IPS-20b (cell line): ENCODE data around the gene SLC10A7.

Experiments used
- H3K27ac ChIP-seq: one replicate; pipeline ENCODE4 v1.5.1; 2013; ENCODE audit warnings: low read length
- H3K27me3 ChIP-seq: 2 replicates; pipeline ENCODE4 v1.6.1; 2013; ENCODE audit warnings: mild to moderate bottlenecking, low read length, inconsistent platforms; ENCODE audit not compliant: insufficient read depth
- H3K36me3 ChIP-seq: 2 replicates; pipeline ENCODE4 v1.6.1; 2013; ENCODE audit warnings: low read depth, mild to moderate bottlenecking, inconsistent platforms, low read length, moderate library complexity; ENCODE audit not compliant: insufficient read depth
- H3K4me1 ChIP-seq: 2 replicates; pipeline ENCODE4 v1.6.1; 2013; ENCODE audit warnings: mild to moderate bottlenecking, control low read depth, inconsistent platforms, low read length, moderate library complexity; ENCODE audit not compliant: insufficient read depth
- H3K4me3 ChIP-seq: 2 replicates; pipeline ENCODE4 v1.5.1; 2013; ENCODE audit warnings: mild to moderate bottlenecking, low read length, inconsistent platforms
- H3K9ac ChIP-seq: 2 replicates; pipeline ENCODE4 v1.6.1; 2013; ENCODE audit warnings: low read depth, mild to moderate bottlenecking, inconsistent platforms, low read length, moderate library complexity
- H3K9me3 ChIP-seq: 2 replicates; pipeline ENCODE4 v1.6.1; 2013; ENCODE audit warnings: mild to moderate bottlenecking, low read depth, low read length, inconsistent platforms; ENCODE audit not compliant: insufficient read depth

SLC10A7 gene

GRCh38 chr4:146346276-146346675 lies 175.5 kb downstream of the SLC10A7 start:
- Histone ChIP-seq H3K9me3 (no peaks in the 10 kb centered on the region), H3K27me3 (no peaks in the 10 kb centered on the region), H3K9ac (no peak overlapping the region), H3K4me1 (no peaks in the 10 kb centered on the region), H3K4me3 (no peak overlapping the region), H3K36me3 (no peaks in the 10 kb centered on the region), H3K27ac (no peak overlapping the region)

- no peaks in the 10 kb centered on the region for H3K27me3 ChIP-seq
- H3K4me3 ChIP-seq = no peak overlapping the region
These were observed 178.0 kb downstream of the SLC10A7 start for GRCh38 chr4:146343776-146344175.

GRCh38 chr4:146343199-146343598 lies 178.5 kb downstream of the SLC10A7 start:
- no peak overlapping the region for H3K4me3 ChIP-seq
- H3K36me3 ChIP-seq = no peaks in the 10 kb centered on the region
- no peak overlapping the region for H3K9ac ChIP-seq
- H3K4me1 ChIP-seq = no peaks in the 10 kb centered on the region
- no peaks in the 10 kb centered on the region for H3K9me3 ChIP-seq
- no peak overlapping the region for H3K27ac ChIP-seq
- H3K27me3 ChIP-seq = no peaks in the 10 kb centered on the region

More at GRCh38 chr4:146343776-146344175, 178.0 kb downstream of the SLC10A7 start:
- H3K4me1 ChIP-seq = no peaks in the 10 kb centered on the region
- no peak overlapping the region for H3K9ac ChIP-seq
- no peaks in the 10 kb centered on the region for H3K36me3 ChIP-seq
- H3K27ac ChIP-seq = no peak overlapping the region
- no peaks in the 10 kb centered on the region for H3K9me3 ChIP-seq

- Histone ChIP-seq H3K9ac (no peak overlapping the region), H3K4me1 (no peaks in the 10 kb centered on the region), H3K9me3 (no peaks in the 10 kb centered on the region), H3K27me3 (no peaks in the 10 kb centered on the region), H3K4me3 (no peak overlapping the region), H3K27ac (no peak overlapping the region), H3K36me3 (no peaks in the 10 kb centered on the region)
These were observed 179.0 kb downstream of the SLC10A7 start for GRCh38 chr4:146342600-146343192.

GRCh38 chr4:146340798-146341197 lies 180.9 kb downstream of the SLC10A7 start:
- Histone ChIP-seq H3K4me1 (no peaks in the 10 kb centered on the region), H3K9ac (no peak overlapping the region), H3K9me3 (no peaks in the 10 kb centered on the region), H3K27ac (no peak overlapping the region), H3K27me3 (no peaks in the 10 kb centered on the region), H3K4me3 (no peak overlapping the region), H3K36me3 (no peaks in the 10 kb centered on the region)

GRCh38 chr4:146338512-146338911 lies 183.2 kb downstream of the SLC10A7 start:
- no peaks in the 10 kb centered on the region for H3K36me3 ChIP-seq
- H3K4me1 ChIP-seq = no peaks in the 10 kb centered on the region
- H3K9ac ChIP-seq = no peak overlapping the region
- H3K27ac ChIP-seq = no peak overlapping the region
- no peak overlapping the region for H3K4me3 ChIP-seq
- no peaks in the 10 kb centered on the region for H3K27me3 ChIP-seq
- H3K9me3 ChIP-seq = no peaks in the 10 kb centered on the region

- no peaks in the 10 kb centered on the region for H3K36me3 ChIP-seq
- no peaks in the 10 kb centered on the region for H3K27me3 ChIP-seq
- no peak overlapping the region for H3K4me3 ChIP-seq
- no peaks in the 10 kb centered on the region for H3K4me1 ChIP-seq
- no peak overlapping the region for H3K9ac ChIP-seq
- no peak overlapping the region for H3K27ac ChIP-seq
- no peaks in the 10 kb centered on the region for H3K9me3 ChIP-seq
These were observed 185.3 kb downstream of the SLC10A7 start for GRCh38 chr4:146336410-146336807.

GRCh38 chr4:146335763-146336409 lies 185.9 kb downstream of the SLC10A7 start:
- H3K36me3 ChIP-seq = no peaks in the 10 kb centered on the region
- H3K4me1 ChIP-seq = no peaks in the 10 kb centered on the region
- no peak overlapping the region for H3K9ac ChIP-seq
- no peaks in the 10 kb centered on the region for H3K27me3 ChIP-seq
- no peaks in the 10 kb centered on the region for H3K9me3 ChIP-seq
- H3K27ac ChIP-seq = no peak overlapping the region
- H3K4me3 ChIP-seq = no peak overlapping the region

- Histone ChIP-seq H3K4me3 (no peak overlapping the region), H3K4me1 (no peaks in the 10 kb centered on the region), H3K27ac (no peak overlapping the region), H3K9me3 (no peaks in the 10 kb centered on the region), H3K27me3 (no peaks in the 10 kb centered on the region), H3K9ac (no peak overlapping the region), H3K36me3 (no peaks in the 10 kb centered on the region)
These were observed 186.8 kb downstream of the SLC10A7 start for GRCh38 chr4:146334862-146335449.

- no peaks in the 10 kb centered on the region for H3K9me3 ChIP-seq
- H3K27me3 ChIP-seq = no peaks in the 10 kb centered on the region
- no peaks in the 10 kb centered on the region for H3K4me1 ChIP-seq
- no peak overlapping the region for H3K27ac ChIP-seq
- no peak overlapping the region for H3K9ac ChIP-seq
- no peak overlapping the region for H3K4me3 ChIP-seq
- no peaks in the 10 kb centered on the region for H3K36me3 ChIP-seq
These were observed 187.9 kb downstream of the SLC10A7 start for GRCh38 chr4:146333895-146334262.

GRCh38 chr4:146333187-146333894 lies 188.4 kb downstream of the SLC10A7 start:
- no peak overlapping the region for H3K4me3 ChIP-seq
- no peaks in the 10 kb centered on the region for H3K4me1 ChIP-seq

GRCh38 chr4:146330392-146330791 lies 191.3 kb downstream of the SLC10A7 start:
- no peak overlapping the region for H3K27ac ChIP-seq
- H3K9ac ChIP-seq = no peak overlapping the region
- no peaks in the 10 kb centered on the region for H3K27me3 ChIP-seq
- no peak overlapping the region for H3K4me3 ChIP-seq
- no peaks in the 10 kb centered on the region for H3K9me3 ChIP-seq
- no peaks in the 10 kb centered on the region for H3K4me1 ChIP-seq
- H3K36me3 ChIP-seq = no peaks in the 10 kb centered on the region

More at GRCh38 chr4:146333187-146333894, 188.4 kb downstream of the SLC10A7 start:
- no peaks in the 10 kb centered on the region for H3K9me3 ChIP-seq
- no peaks in the 10 kb centered on the region for H3K27me3 ChIP-seq
- H3K27ac ChIP-seq = no peak overlapping the region
- H3K36me3 ChIP-seq = no peaks in the 10 kb centered on the region
- no peak overlapping the region for H3K9ac ChIP-seq
